Spinal cord (tissue), 10 donors: ENCODE data around the gene CHRNA4. TPM values are rescaled to one million over a fixed set of nuclear protein-coding genes. Genes with fewer than 3 reads are reported as not detected.

Experiments
- DNase-seq, 6 donors: peaks; one replicate each; pipeline versions ENCODE4 v3.0.0 to v3.0.0-alpha.2; 2013 to 2015; ENCODE audit warnings: low spot score in 6 of 6, low read depth in 4 of 6
- H3K27ac ChIP-seq: one replicate; pipeline ENCODE4 v1.5.1; 2013; ENCODE audit warnings: low read depth, low read length, control low read depth
- H3K27me3 ChIP-seq: one replicate; pipeline ENCODE4 v1.6.1; 2013; ENCODE audit warnings: low read length; ENCODE audit not compliant: control insufficient read depth, insufficient read depth
- H3K36me3 ChIP-seq: one replicate; pipeline ENCODE4 v1.6.1; 2013; ENCODE audit warnings: low read length; ENCODE audit not compliant: control insufficient read depth, insufficient read depth
- H3K4me1 ChIP-seq: one replicate; pipeline ENCODE4 v1.6.1; 2013; ENCODE audit warnings: low read length; ENCODE audit not compliant: control insufficient read depth, insufficient read depth
- H3K4me3 ChIP-seq: one replicate; pipeline ENCODE4 v1.5.1; 2013; ENCODE audit warnings: low read depth, low read length, control low read depth
- H3K9me3 ChIP-seq: one replicate; pipeline ENCODE4 v1.6.1; 2013; ENCODE audit warnings: low read length; ENCODE audit not compliant: control insufficient read depth, insufficient read depth
- WGBS: methylation state at CpG from one replicate; pipeline ENCODE4 v1.1.5; 2013; ENCODE audit warnings: missing lambda C conversion rate; ENCODE audit not compliant: insufficient coverage; 5-methylcytosine and 5-hydroxymethylcytosine counted together
- polyA plus RNA-seq, 2 donors: library from polyadenylated mRNA; unstranded; fragments of 120-200 nt; gene quantifications; one replicate each; pipeline ENCODE4 v1.2.1, GENCODE V29; 2013; ENCODE audit not compliant: insufficient read length in 2 of 2
- total RNA-seq, 2 donors: library from RNA; depleted of rRNA in 1 of 2; stranded (reverse); fragments of 120-200 nt in 1 of 2; fragments of >200 nt in 1 of 2; gene quantifications; one replicate each; pipeline versions ENCODE4 v1.2.3 to v1.2.4, GENCODE V29; 2013 to 2014
- donor health status: healthy.

The CHRNA4 gene
- total and polyA plus RNA-seq, 4 donors: 5.5 to 64.2 (median 33.5) TPM

GRCh38 chr20:63379296-63379695 lies 18.1 kb upstream of the CHRNA4 start:
- no peak overlapping the region for H3K4me3 ChIP-seq
- no peak for DNase-seq
- peaks cover 48% of the 10 kb centered on the region for H3K4me1 ChIP-seq
- no peaks in the 10 kb centered on the region for H3K9me3 ChIP-seq
- 82% methylated on average over 11 of the region's 11 CpGs for WGBS
- no peaks in the 10 kb centered on the region for H3K36me3 ChIP-seq
- H3K27ac ChIP-seq: no peak overlapping the region
- H3K27me3 ChIP-seq: peaks cover 2% of the 10 kb centered on the region

GRCh38 chr20:63378626-63379025 lies 17.5 kb upstream of the CHRNA4 start:
- Histone ChIP-seq H3K9me3 (no peaks in the 10 kb centered on the region), H3K27ac (no peak overlapping the region), H3K36me3 (peaks cover 6% of the 10 kb centered on the region), H3K4me1 (peaks cover 48% of the 10 kb centered on the region), H3K4me3 (no peak overlapping the region), H3K27me3 (peaks cover 2% of the 10 kb centered on the region)
- DNase-seq: no peak
- 74% methylated on average over 8 of the region's 12 CpGs for WGBS

DNA sequence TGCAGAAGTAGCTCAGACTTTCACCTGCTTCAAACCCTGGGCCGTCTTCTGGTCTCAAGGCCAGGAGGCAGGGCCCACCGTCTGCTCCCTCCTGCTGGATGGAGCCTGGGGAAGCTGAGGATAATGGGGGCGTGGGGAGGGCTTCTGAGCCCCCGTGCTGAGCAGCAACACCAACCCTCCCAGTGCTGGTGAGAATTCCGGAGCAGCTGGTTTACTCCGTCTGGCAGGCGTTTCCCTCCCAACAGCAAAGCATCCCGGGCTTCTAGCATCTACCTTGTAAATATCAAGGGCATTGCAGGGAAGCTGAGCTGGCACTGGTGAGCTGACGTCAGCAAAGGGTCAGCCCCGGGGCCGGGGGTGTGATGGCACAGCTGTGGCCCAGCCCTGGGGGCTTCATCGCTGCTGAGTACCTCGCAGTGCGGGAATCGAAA lies 16.8 kb upstream of the CHRNA4 start:
- Histone ChIP-seq H3K36me3 (peaks cover 9% of the 10 kb centered on the region), H3K27me3 (peaks cover 2% of the 10 kb centered on the region), H3K4me1 (peaks cover 48% of the 10 kb centered on the region), H3K4me3 (no peak overlapping the region), H3K27ac (no peak overlapping the region), H3K9me3 (no peaks in the 10 kb centered on the region)
- WGBS: 12% methylated on average over 15 of the region's 15 CpGs
- DNase-seq: peak in 2 of 6 donors; percentile 80 to 82

DNA sequence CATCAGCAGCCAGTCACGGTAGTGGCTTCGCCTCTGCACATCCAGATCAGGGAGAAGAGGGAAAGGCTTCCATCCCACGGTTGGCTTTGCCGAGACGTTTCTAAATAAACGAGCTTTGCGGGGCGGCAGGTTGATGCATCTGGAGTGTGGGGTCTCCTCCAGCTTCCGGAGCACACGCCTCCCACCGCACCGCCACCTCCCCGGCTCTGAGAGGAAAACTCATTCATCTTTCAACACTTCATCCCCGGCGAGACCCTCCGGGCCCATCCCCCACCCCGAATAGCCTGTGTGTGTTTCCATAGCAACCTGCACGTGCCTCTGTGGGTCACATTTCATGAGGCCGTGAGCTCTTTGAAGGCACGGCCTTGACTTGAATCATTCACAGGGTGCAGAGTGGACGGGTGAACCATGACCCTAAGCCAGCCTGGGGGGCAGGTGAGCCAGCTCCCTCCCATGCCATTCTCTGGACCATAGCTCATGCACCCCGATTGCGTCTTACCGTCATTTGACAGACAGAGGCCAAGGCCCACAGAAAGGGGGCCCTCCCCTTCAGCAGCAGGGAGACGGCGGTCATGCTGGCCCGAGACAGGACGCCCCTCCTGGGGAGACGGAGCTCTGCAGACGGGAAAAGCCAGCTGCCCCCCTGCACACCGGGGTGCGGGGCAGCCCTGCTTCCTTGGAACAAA lies 16.2 kb upstream of the CHRNA4 start:
- H3K9me3 ChIP-seq: no peaks in the 10 kb centered on the region
- H3K4me1 ChIP-seq: peaks cover 47% of the 10 kb centered on the region
- DNase-seq: peak; percentile 43 to 97 (median 62)
- WGBS: 3% methylated on average over 28 of the region's 32 CpGs
- H3K27me3 ChIP-seq: peaks cover 2% of the 10 kb centered on the region
- no peak overlapping the region for H3K4me3 ChIP-seq
- H3K27ac ChIP-seq: no peak overlapping the region
- H3K36me3 ChIP-seq: peaks cover 9% of the 10 kb centered on the region

- no peak overlapping the region for H3K4me3 ChIP-seq
- WGBS: 36% methylated on average over 24 of the region's 31 CpGs
- H3K9me3 ChIP-seq: no peaks in the 10 kb centered on the region
- H3K27me3 ChIP-seq: peaks cover 2% of the 10 kb centered on the region
- DNase-seq: no peak
- H3K36me3 ChIP-seq: peaks cover 9% of the 10 kb centered on the region
- H3K27ac ChIP-seq: no peak overlapping the region
- H3K4me1 ChIP-seq: peaks cover 40% of the 10 kb centered on the region
These were observed 15.4 kb upstream of the CHRNA4 start for GRCh38 chr20:63376283-63377250.

- Histone ChIP-seq H3K4me1 (peaks cover 46% of the 10 kb centered on the region), H3K27me3 (peaks cover 2% of the 10 kb centered on the region), H3K27ac (no peak overlapping the region), H3K9me3 (no peaks in the 10 kb centered on the region), H3K4me3 (no peak overlapping the region), H3K36me3 (peaks cover 9% of the 10 kb centered on the region)
- WGBS: 75% methylated on average over 2 of the region's 3 CpGs
- DNase-seq: no peak
These were observed 14.3 kb upstream of the CHRNA4 start for GRCh38 chr20:63375438-63375837.

DNA sequence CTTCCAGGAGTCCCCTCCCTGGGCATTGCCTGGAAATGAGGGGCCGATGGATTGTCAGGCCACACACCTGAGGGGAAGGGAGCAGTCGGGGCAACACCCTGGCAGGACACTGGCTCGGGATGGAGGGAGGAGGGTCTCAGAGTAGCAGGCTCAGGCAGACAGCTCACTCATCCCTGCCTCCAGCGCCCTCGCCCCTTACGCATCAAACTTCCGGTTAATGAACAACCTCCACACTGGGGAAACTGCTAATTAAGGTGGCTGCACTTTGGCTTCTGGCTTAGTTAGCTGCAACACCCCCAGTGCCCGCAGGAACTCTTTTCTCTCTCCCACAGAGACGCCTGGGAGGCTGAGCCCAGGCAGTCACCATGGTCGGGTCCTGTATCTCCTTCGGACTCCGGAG lies 13.4 kb upstream of the CHRNA4 start:
- peaks cover 9% of the 10 kb centered on the region for H3K36me3 ChIP-seq
- no peak overlapping the region for H3K4me3 ChIP-seq
- peaks cover 2% of the 10 kb centered on the region for H3K27me3 ChIP-seq
- DNase-seq: no peak
- 64% methylated on average over 11 of the region's 12 CpGs for WGBS
- peaks cover 52% of the 10 kb centered on the region for H3K4me1 ChIP-seq
- no peaks in the 10 kb centered on the region for H3K9me3 ChIP-seq
- no peak overlapping the region for H3K27ac ChIP-seq

DNA sequence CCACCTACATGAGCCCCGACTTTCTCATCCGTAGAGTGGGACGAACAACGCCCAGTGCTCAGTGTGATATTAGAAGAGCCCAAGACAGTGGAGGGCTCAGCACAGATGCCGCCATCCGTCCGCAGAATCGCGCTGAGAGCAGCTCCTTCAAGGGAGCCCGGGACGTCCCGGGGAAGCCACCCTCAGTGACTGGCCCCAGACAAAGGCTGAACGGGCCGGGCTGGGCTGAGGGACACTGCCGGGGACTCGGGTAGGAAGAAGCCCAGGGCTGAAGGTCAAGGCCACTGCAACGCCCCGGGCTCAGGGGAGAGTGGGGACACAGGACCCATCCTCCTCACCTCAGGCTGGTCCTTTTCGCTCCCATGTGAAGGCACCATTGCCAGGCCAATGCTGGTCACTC lies 12.8 kb upstream of the CHRNA4 start:
- DNase-seq: no peak
- WGBS: 81% methylated on average over 17 of the region's 19 CpGs
- Histone ChIP-seq H3K4me1 (peaks cover 48% of the 10 kb centered on the region), H3K4me3 (no peak overlapping the region), H3K27me3 (peaks cover 2% of the 10 kb centered on the region), H3K27ac (no peak overlapping the region), H3K9me3 (no peaks in the 10 kb centered on the region), H3K36me3 (peaks cover 9% of the 10 kb centered on the region)

DNA sequence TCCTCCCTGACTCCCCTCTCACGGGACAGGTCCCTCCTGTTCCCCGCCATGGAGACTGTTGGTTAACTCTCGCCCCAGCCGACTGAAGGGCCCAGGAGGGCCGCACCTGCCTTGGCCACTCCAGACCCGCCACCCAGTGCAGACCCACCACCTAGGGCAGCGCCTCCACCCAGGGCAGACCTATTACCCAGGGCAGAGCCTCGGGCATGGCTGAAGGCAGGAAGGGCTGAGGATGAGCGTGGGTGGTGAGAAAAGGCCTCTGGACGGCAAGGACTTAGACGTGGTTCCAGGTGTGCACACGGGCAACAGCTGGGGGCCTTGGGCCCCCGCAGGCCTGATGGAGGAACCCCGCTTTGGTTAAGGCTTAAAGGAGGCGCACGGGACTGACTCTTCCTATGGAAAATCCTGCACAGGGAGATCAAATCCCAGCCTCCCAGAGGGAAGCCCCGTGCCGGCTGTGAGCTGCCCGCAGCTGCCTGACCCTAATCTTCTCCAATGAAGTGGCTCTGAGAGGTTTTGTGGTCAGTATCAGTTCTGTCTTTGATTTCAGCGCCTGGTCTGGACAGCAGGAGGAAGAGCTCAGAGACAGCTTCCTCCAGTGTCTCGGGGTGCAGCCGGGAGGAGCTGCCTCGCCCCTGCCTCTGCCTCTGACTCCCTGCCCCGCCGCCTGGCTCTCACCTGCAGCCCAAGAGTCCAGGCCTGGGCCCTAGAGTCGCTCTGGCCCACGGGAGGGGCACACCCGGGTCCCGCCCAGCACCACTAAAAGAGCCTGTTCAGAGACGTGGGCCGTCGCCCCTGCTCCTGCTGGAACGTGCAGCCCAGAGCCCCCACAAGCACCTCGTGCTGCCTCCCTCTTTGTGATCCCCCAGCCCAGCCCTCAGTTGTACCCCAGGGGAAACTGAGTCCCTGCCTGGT lies 12.1 kb upstream of the CHRNA4 start:
- H3K36me3 ChIP-seq: peaks cover 9% of the 10 kb centered on the region
- no peak overlapping the region for H3K4me3 ChIP-seq
- peaks cover 2% of the 10 kb centered on the region for H3K27me3 ChIP-seq
- 82% methylated on average over 31 of the region's 34 CpGs for WGBS
- no peaks in the 10 kb centered on the region for H3K9me3 ChIP-seq
- H3K4me1 ChIP-seq: peaks cover 40% of the 10 kb centered on the region
- no peak overlapping the region for H3K27ac ChIP-seq
- no peak for DNase-seq
